Measurements from ENCODE around the gene FAM221A.

Gene FAM221A

DNA sequence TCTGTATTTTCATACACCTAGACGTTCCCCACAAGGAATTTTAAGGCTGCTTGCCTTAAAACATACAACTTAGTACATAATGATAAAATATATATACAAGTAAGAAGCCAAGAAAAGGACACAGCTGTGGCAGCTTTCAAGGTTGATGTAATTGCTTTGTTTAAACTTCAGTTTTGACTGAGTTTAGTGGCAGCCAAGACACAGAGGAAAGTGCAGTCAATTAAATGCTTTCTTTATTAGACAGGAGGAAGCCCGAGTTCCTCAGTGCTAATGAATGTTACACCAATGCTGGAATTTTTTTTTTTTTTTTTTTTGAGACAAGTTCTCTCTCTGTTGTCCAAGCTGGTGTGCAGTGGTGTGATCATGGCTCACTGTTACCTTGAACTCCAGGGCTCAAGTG is 18.8 kb downstream of the FAM221A start:
- Histone ChIP-seq H3K36me3 (ENCODE audit: control insufficient read depth, insufficient read depth, low read length) (peaks cover 10% of the 10 kb centered on the region; the same call in 1 of the 2 replicates), H3K27ac (ENCODE audit: low read length) (no peak overlapping the region), H3K4me3 (ENCODE audit: low read length) (no peak overlapping the region), H3K9me3 (ENCODE audit: control insufficient read depth, insufficient read depth, low read length) (no peaks in the 10 kb centered on the region), H3K4me1 (ENCODE audit: control insufficient read depth, insufficient read depth, low read length) (no peaks in the 10 kb centered on the region), H3K27me3 (ENCODE audit: control insufficient read depth, insufficient read depth, low read length) (no peaks in the 10 kb centered on the region)
- no peak for DNase-seq (ENCODE audit: low read depth, low spot score)
- WGBS (ENCODE audit: insufficient coverage, insufficient read length) = no CpG with 5 or more reads among the region's 2 CpGs

- WGBS (ENCODE audit: insufficient coverage, insufficient read length) = no CpG with 5 or more reads among the region's 4 CpGs
- DNase-seq (ENCODE audit: low read depth, low spot score) = no peak
- no peak overlapping the region for H3K4me3 ChIP-seq (ENCODE audit: low read length)
- no peaks in the 10 kb centered on the region for H3K4me1 ChIP-seq (ENCODE audit: control insufficient read depth, insufficient read depth, low read length)
- no peak overlapping the region for H3K27ac ChIP-seq (ENCODE audit: low read length)
- H3K9me3 ChIP-seq (ENCODE audit: control insufficient read depth, insufficient read depth, low read length) = no peaks in the 10 kb centered on the region
- peaks cover 11% of the 10 kb centered on the region; the same call in 1 of the 2 replicates for H3K36me3 ChIP-seq (ENCODE audit: control insufficient read depth, insufficient read depth, low read length)
- no peaks in the 10 kb centered on the region for H3K27me3 ChIP-seq (ENCODE audit: control insufficient read depth, insufficient read depth, low read length)
Observed at GRCh38 chr7:23700046-23700445, 20.0 kb downstream of the FAM221A start.

- no CpG with 5 or more reads among the region's 7 CpGs for WGBS (ENCODE audit: insufficient coverage, insufficient read length)
- Histone ChIP-seq H3K36me3 (ENCODE audit: control insufficient read depth, insufficient read depth, low read length) (peaks cover 5% of the 10 kb centered on the region; the same call in 1 of the 2 replicates), H3K4me1 (ENCODE audit: control insufficient read depth, insufficient read depth, low read length) (no peaks in the 10 kb centered on the region), H3K27me3 (ENCODE audit: control insufficient read depth, insufficient read depth, low read length) (no peaks in the 10 kb centered on the region), H3K4me3 (ENCODE audit: low read length) (no peak overlapping the region), H3K9me3 (ENCODE audit: control insufficient read depth, insufficient read depth, low read length) (no peaks in the 10 kb centered on the region), H3K27ac (ENCODE audit: low read length) (no peak overlapping the region)
- DNase-seq (ENCODE audit: low read depth, low spot score) = no peak
Observed at GRCh38 chr7:23709081-23709750, 29.2 kb downstream of the FAM221A start.

GRCh38 chr7:23710000-23710399 is 30.0 kb downstream of the FAM221A start, which contains the start of gene STK31:
Gene STK31, plus strand, starts transcription at chr7:23710219. Its CDS starts 67 bp downstream, at chr7:23710286.
- no peaks in the 10 kb centered on the region for H3K9me3 ChIP-seq (ENCODE audit: control insufficient read depth, insufficient read depth, low read length)
- peaks cover 5% of the 10 kb centered on the region; the same call in 1 of the 2 replicates for H3K36me3 ChIP-seq (ENCODE audit: control insufficient read depth, insufficient read depth, low read length)
- H3K4me3 ChIP-seq (ENCODE audit: low read length) = no peak within 1 kb of the TSS
- H3K27me3 ChIP-seq (ENCODE audit: control insufficient read depth, insufficient read depth, low read length) = no peaks in the 10 kb centered on the region
- no peaks in the 10 kb centered on the region for H3K4me1 ChIP-seq (ENCODE audit: control insufficient read depth, insufficient read depth, low read length)
- no CpG with 5 or more reads among the region's 33 CpGs for WGBS (ENCODE audit: insufficient coverage, insufficient read length)
- no peak for DNase-seq (ENCODE audit: low read depth, low spot score)
- no peak within 1 kb of the TSS for H3K27ac ChIP-seq (ENCODE audit: low read length)

GRCh38 chr7:23712368-23713284 is 32.6 kb downstream of the FAM221A start:
- no peak for DNase-seq (ENCODE audit: low read depth, low spot score)
- no peak overlapping the region for H3K27ac ChIP-seq (ENCODE audit: low read length)
- no peaks in the 10 kb centered on the region for H3K27me3 ChIP-seq (ENCODE audit: control insufficient read depth, insufficient read depth, low read length)
- no peaks in the 10 kb centered on the region for H3K36me3 ChIP-seq (ENCODE audit: control insufficient read depth, insufficient read depth, low read length)
- no peaks in the 10 kb centered on the region for H3K9me3 ChIP-seq (ENCODE audit: control insufficient read depth, insufficient read depth, low read length)
- no peaks in the 10 kb centered on the region for H3K4me1 ChIP-seq (ENCODE audit: control insufficient read depth, insufficient read depth, low read length)
- WGBS (ENCODE audit: insufficient coverage, insufficient read length) = no CpG with 5 or more reads among the region's 8 CpGs
- no peak overlapping the region for H3K4me3 ChIP-seq (ENCODE audit: low read length)

DNA sequence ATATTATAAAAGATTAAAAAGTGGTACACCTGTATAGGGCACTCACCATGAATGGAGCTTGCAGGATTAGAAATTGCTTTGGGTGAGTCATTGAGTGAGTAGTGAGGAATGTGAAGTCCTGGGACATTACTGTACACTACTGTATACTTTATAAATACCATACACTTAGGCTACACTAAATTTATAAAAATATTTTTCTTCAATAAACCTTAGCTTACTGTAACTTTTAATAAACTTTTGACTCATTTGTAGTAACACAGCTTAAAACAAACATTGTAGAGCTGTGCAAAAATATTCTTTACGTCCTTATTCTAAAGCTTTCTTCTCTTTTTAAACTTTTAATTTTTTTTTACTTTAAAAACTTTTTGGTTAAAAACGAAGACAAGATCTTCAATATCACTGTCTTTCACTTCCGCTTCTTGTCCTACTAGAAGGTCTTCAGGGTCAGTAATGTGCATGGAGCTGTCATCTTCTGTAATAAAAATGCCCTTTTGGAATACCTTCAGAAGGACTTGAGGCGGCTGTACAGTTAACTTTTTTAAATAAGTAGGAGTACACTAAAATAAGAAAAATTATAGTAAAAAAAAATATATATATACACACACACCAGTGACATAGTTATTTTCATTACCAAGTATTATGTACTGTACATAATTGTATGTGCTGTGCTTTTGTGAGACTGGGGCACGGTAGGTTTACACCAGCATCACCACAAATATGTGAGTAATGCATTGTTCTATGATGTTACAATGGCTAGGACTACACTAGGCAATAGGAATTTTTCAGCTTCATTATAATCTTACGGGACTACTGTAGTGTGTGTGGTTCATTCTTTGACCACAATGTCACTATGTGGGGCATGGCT is 33.5 kb downstream of the FAM221A start:
- Histone ChIP-seq H3K4me3 (ENCODE audit: low read length) (no peak overlapping the region), H3K36me3 (ENCODE audit: control insufficient read depth, insufficient read depth, low read length) (no peaks in the 10 kb centered on the region), H3K27ac (ENCODE audit: low read length) (no peak overlapping the region), H3K9me3 (ENCODE audit: control insufficient read depth, insufficient read depth, low read length) (no peaks in the 10 kb centered on the region), H3K4me1 (ENCODE audit: control insufficient read depth, insufficient read depth, low read length) (no peaks in the 10 kb centered on the region), H3K27me3 (ENCODE audit: control insufficient read depth, insufficient read depth, low read length) (no peaks in the 10 kb centered on the region)
- DNase-seq (ENCODE audit: low read depth, low spot score) = no peak
- 100% methylated on average over 3 of the region's 6 CpGs for WGBS (ENCODE audit: insufficient coverage, insufficient read length)

DNA sequence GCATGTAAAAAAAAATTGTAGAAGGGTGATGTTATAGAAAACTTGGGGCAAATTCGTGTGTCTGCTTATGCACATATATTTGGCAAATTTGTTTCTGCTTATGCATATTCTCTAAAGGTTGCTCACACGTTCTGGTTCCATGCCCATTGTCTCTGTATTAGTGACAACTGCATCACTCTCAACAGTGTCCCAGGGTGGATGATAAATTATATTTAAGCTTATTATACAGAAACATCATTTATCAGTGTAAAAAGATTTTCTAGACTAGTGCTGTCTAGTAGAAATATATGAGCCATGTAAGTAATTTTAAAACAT is 34.1 kb downstream of the FAM221A start:
- no CpG with 5 or more reads among the region's 2 CpGs for WGBS (ENCODE audit: insufficient coverage, insufficient read length)
- H3K36me3 ChIP-seq (ENCODE audit: control insufficient read depth, insufficient read depth, low read length) = no peaks in the 10 kb centered on the region
- H3K4me1 ChIP-seq (ENCODE audit: control insufficient read depth, insufficient read depth, low read length) = no peaks in the 10 kb centered on the region
- DNase-seq (ENCODE audit: low read depth, low spot score) = no peak
- no peak overlapping the region for H3K27ac ChIP-seq (ENCODE audit: low read length)
- no peak overlapping the region for H3K4me3 ChIP-seq (ENCODE audit: low read length)
- H3K9me3 ChIP-seq (ENCODE audit: control insufficient read depth, insufficient read depth, low read length) = no peaks in the 10 kb centered on the region
- H3K27me3 ChIP-seq (ENCODE audit: control insufficient read depth, insufficient read depth, low read length) = no peaks in the 10 kb centered on the region

- Histone ChIP-seq H3K9me3 (ENCODE audit: control insufficient read depth, insufficient read depth, low read length) (no peaks in the 10 kb centered on the region), H3K27ac (ENCODE audit: low read length) (no peak overlapping the region), H3K4me3 (ENCODE audit: low read length) (no peak overlapping the region), H3K4me1 (ENCODE audit: control insufficient read depth, insufficient read depth, low read length) (no peaks in the 10 kb centered on the region), H3K36me3 (ENCODE audit: control insufficient read depth, insufficient read depth, low read length) (no peaks in the 10 kb centered on the region), H3K27me3 (ENCODE audit: control insufficient read depth, insufficient read depth, low read length) (no peaks in the 10 kb centered on the region)
- DNase-seq (ENCODE audit: low read depth, low spot score) = no peak
- no CpG with 5 or more reads among the region's 1 CpG for WGBS (ENCODE audit: insufficient coverage, insufficient read length)
Observed at GRCh38 chr7:23714579-23714978, 34.6 kb downstream of the FAM221A start.

DNA sequence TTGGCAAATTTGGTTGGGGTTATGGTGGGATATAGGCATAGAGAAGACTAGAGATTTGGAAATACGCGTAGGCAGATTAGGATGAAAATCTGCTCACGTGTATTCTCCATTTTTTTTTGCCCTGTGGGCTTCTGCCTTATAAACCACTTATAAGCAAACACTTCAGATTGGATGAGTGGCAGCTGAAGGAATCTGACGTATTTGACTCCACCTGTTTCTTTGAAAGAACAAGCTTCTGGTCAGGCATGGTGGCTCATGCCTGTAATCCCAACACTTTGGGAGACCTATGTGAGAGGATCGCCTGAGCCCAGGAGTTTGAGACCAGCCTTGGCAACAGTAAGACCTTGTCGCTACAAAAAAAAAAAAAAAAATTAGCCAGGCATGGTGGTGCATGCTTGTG is 35.1 kb downstream of the FAM221A start:
- Histone ChIP-seq H3K27me3 (ENCODE audit: control insufficient read depth, insufficient read depth, low read length) (no peaks in the 10 kb centered on the region), H3K36me3 (ENCODE audit: control insufficient read depth, insufficient read depth, low read length) (no peaks in the 10 kb centered on the region), H3K4me1 (ENCODE audit: control insufficient read depth, insufficient read depth, low read length) (no peaks in the 10 kb centered on the region), H3K9me3 (ENCODE audit: control insufficient read depth, insufficient read depth, low read length) (no peaks in the 10 kb centered on the region), H3K27ac (ENCODE audit: low read length) (no peak overlapping the region), H3K4me3 (ENCODE audit: low read length) (no peak overlapping the region)
- WGBS (ENCODE audit: insufficient coverage, insufficient read length) = no CpG with 5 or more reads among the region's 6 CpGs
- DNase-seq (ENCODE audit: low read depth, low spot score) = no peak

GRCh38 chr7:23717788-23718187 is 37.8 kb downstream of the FAM221A start:
- Histone ChIP-seq H3K4me3 (ENCODE audit: low read length) (no peak overlapping the region), H3K27ac (ENCODE audit: low read length) (no peak overlapping the region), H3K36me3 (ENCODE audit: control insufficient read depth, insufficient read depth, low read length) (no peaks in the 10 kb centered on the region), H3K27me3 (ENCODE audit: control insufficient read depth, insufficient read depth, low read length) (no peaks in the 10 kb centered on the region), H3K4me1 (ENCODE audit: control insufficient read depth, insufficient read depth, low read length) (no peaks in the 10 kb centered on the region), H3K9me3 (ENCODE audit: control insufficient read depth, insufficient read depth, low read length) (no peaks in the 10 kb centered on the region)
- no peak for DNase-seq (ENCODE audit: low read depth, low spot score)
- no CpG with 5 or more reads among the region's 1 CpG for WGBS (ENCODE audit: insufficient coverage, insufficient read length)

Measured in iPS DF 6.9 (cell line).